Peyer's patch (tissue), 4 donors: Measurements from ENCODE around the gene FCGR2B. TPM values are rescaled to one million over a fixed set of nuclear protein-coding genes. Genes with fewer than 3 reads are reported as not detected.

ENCODE experiments used
- DNase-seq, 3 donors: peaks; one replicate each; pipeline ENCODE4 v3.0.0-alpha.2; 2017 to 2019
- H3K27ac ChIP-seq, 4 donors: fragments of 200-600 bp; sonication (generic); one replicate each; pipeline ENCODE4 v1.5.1; 2016 to 2019
- H3K27me3 ChIP-seq, 2 donors: fragments of 200-600 bp; sonication (generic); one replicate each; pipeline ENCODE4 v1.5.1; 2019
- H3K36me3 ChIP-seq, 3 donors: fragments of 200-600 bp; sonication (generic); one replicate each; pipeline ENCODE4 v1.5.1; 2016 to 2019
- H3K4me1 ChIP-seq, 4 donors: fragments of 200-600 bp; sonication (generic); one replicate each; pipeline ENCODE4 v1.5.1; 2016 to 2019
- H3K4me3 ChIP-seq, 4 donors: fragments of 200-600 bp; sonication (generic); 1 replicate in 3 of 4; 2 replicates in 1 of 4; pipeline ENCODE4 v1.5.1; 2016 to 2019; ENCODE audit warnings: mild to moderate bottlenecking in 1 of 4
- H3K9me3 ChIP-seq, 4 donors: fragments of 200-600 bp; sonication (generic); one replicate each; pipeline ENCODE4 v1.5.1; 2016 to 2019; ENCODE audit warnings: mild to moderate bottlenecking in 1 of 4
- POLR2A ChIP-seq, 2 donors: fragments of 450-650 bp; IDR thresholded peaks; one replicate each; pipeline ENCODE4 v1.5.1; 2017; ENCODE audit warnings: antibody characterized with exemption in 2 of 2, mild to moderate bottlenecking in 2 of 2, moderate library complexity in 2 of 2
- total RNA-seq, 4 donors: library from RNA; depleted of rRNA; stranded (reverse); fragments of >200 nt; gene quantifications; one replicate each; pipeline ENCODE4 v1.1.0, GENCODE V29; 2016
- TF ChIP-seq, protein P1 (sequence below), 6 experiments: fragments of 450-650 bp in 4 of 6; fragments of 200-600 bp in 2 of 6; sonication (generic) in 1 of 6; IDR thresholded peaks; one replicate each; pipeline ENCODE4 v1.5.1; 2017 to 2019; ENCODE audit warnings: antibody characterized with exemption in 6 of 6, mild to moderate bottlenecking in 3 of 6, moderate library complexity in 1 of 6

Gene FCGR2B
- total RNA-seq, 4 donors from 2014 or later = 0.95 to 50.3 (median 10.8) TPM

DNA sequence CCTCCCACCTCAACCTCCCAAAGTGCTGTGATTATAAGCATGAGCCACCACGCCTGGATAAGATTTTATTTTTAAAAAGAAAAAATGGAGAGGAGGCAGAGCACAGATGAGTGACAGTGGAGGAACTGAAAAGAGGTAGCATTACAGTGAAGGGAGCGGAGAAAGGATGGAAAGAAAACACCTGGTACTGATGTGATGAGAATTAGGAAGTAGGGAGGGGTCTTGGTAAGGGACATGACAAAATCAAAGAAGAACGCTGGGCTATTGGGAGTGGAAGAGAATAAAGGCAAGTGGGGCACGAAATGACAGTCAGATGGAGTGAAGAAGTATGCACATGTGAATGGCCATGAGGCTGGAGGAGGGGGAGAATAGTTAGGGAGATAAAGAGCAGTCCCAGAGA, 46.4 kb downstream of the FCGR2B start:
- no peaks in the 10 kb centered on the region for H3K36me3 ChIP-seq
- H3K27ac ChIP-seq = peak overlapping the region in 1 of 4 donors; percentile 69
- no peaks in the 10 kb centered on the region for H3K27me3 ChIP-seq
- no peak for TF ChIP-seq POLR2A (IDR thresholded peaks at IDR 0.05)
- TF ChIP-seq, protein P1, sequence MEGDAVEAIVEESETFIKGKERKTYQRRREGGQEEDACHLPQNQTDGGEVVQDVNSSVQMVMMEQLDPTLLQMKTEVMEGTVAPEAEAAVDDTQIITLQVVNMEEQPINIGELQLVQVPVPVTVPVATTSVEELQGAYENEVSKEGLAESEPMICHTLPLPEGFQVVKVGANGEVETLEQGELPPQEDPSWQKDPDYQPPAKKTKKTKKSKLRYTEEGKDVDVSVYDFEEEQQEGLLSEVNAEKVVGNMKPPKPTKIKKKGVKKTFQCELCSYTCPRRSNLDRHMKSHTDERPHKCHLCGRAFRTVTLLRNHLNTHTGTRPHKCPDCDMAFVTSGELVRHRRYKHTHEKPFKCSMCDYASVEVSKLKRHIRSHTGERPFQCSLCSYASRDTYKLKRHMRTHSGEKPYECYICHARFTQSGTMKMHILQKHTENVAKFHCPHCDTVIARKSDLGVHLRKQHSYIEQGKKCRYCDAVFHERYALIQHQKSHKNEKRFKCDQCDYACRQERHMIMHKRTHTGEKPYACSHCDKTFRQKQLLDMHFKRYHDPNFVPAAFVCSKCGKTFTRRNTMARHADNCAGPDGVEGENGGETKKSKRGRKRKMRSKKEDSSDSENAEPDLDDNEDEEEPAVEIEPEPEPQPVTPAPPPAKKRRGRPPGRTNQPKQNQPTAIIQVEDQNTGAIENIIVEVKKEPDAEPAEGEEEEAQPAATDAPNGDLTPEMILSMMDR (IDR thresholded peaks at IDR 0.05) = no peak
- no peak for DNase-seq
- H3K4me3 ChIP-seq = peak overlapping the region in 1 of 4 donors; percentile 0
- H3K4me1 ChIP-seq = no peaks in the 10 kb centered on the region
- no peaks in the 10 kb centered on the region for H3K9me3 ChIP-seq

DNA sequence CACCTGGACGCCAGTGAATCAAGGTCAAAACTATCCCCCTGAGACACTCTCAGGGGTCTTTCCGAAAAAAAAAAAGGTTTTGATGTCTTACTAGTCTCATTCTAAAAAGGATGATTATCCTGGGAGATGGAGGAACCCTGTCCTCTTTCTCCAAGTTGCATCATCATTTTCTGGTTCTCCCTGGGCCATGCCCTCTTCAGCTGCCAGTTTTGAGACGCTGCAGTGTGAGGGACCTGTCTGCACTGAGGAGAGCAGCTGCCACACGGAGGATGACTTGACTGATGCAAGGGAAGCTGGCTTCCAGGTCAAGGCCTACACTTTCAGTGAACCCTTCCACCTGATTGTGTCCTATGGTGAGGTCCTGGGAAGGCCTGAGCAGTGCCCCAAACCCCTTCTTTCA, 47.6 kb downstream of the FCGR2B start:
- TF ChIP-seq, protein P1 (IDR thresholded peaks at IDR 0.05) = no peak
- TF ChIP-seq POLR2A (IDR thresholded peaks at IDR 0.05) = no peak

DNA sequence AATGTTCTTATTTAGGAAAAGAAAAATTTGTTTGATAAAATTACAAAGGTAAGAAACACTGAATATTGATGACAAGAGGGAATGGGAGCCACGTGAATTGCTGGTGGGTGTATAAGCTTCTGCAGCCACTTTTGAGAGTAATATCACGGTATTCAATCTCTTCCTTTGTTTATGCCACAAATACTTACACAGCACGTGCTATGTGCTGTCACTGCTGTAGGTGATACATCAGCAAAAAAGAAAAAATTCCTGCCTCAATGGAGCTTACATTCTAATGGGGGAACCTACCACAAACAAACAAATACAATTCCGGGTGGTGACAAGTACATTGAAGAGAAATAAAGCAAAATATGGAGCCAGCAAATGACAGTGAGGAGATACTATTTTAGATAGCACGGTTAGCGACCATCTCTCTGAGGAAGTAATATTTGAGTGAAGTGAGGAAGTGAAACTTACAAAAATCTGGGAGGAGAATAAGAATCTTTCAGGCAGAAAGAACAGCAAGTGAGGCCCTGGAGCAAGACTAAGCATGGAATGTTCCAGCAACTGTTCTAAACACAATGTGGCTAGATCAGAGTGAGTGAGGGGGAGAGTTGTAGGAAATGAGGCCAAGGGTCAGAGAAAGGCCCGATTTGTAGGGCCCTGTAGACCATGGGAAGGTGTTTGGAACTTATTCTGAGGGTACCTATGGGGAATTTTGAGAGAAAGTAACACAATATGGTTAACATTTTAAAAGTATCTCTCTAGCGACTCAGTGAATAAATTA, 55.8 kb downstream of the FCGR2B start:
- Histone ChIP-seq H3K4me1 (peaks cover 0 to 3% (median 0%) of the 10 kb centered on the region in 4 donors), H3K27ac (peak overlapping the region in 1 of 4 donors; percentile 66), H3K36me3 (no peaks in the 10 kb centered on the region), H3K4me3 (no peak overlapping the region), H3K9me3 (no peaks in the 10 kb centered on the region), H3K27me3 (no peaks in the 10 kb centered on the region)
- TF ChIP-seq, protein P1 (IDR thresholded peaks at IDR 0.05) = no peak
- no peak for TF ChIP-seq POLR2A (IDR thresholded peaks at IDR 0.05)
- DNase-seq = no peak

More for the DNA sequence above, 47.6 kb downstream of the FCGR2B start:
- H3K27ac ChIP-seq = no peak overlapping the region
- no peaks in the 10 kb centered on the region for H3K4me1 ChIP-seq
- H3K4me3 ChIP-seq = no peak overlapping the region
- H3K36me3 ChIP-seq = no peaks in the 10 kb centered on the region
- H3K9me3 ChIP-seq = no peaks in the 10 kb centered on the region
- DNase-seq = no peak
- H3K27me3 ChIP-seq = no peaks in the 10 kb centered on the region

DNA sequence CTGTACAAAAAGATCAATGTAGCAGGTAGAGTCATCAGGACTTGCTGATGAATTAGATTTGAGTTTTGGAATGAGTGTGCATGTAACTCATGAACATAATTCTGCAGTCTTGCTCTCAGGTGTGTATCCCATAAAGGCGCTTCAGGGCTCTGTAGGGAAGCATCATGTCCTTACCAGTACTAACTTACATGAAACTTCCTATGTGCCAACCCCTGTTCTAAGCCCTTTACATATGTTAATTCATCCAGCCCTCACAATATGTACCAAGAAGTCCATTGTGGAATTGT, 56.3 kb downstream of the FCGR2B start:
- no peak for DNase-seq
- Histone ChIP-seq H3K9me3 (no peaks in the 10 kb centered on the region), H3K27me3 (no peaks in the 10 kb centered on the region), H3K27ac (peak overlapping the region in 1 of 4 donors; percentile 66), H3K4me1 (peaks cover 0 to 3% (median 0%) of the 10 kb centered on the region in 4 donors), H3K36me3 (no peaks in the 10 kb centered on the region), H3K4me3 (no peak overlapping the region)
- TF ChIP-seq POLR2A (IDR thresholded peaks at IDR 0.05) = no peak
- TF ChIP-seq, protein P1 (IDR thresholded peaks at IDR 0.05) = no peak

DNA sequence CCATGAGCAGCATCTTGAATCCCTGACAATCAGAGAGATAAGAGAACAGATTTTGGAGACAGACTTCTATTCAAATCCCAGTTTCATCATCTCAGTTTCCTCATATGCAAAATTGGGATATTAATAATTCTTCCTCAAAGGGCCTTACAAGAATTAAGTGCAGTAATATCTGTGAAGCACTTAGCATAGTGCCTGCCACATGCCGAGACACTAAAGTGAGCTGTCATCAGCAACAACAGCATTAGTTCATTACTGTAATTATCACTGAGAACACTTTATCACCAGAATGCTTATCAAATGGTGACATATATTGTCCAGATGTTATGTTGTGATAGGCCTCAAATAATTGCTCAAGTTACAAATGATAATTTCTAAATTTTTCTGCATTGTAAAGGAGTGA, 57.5 kb downstream of the FCGR2B start:
- no peak for DNase-seq
- H3K36me3 ChIP-seq = no peaks in the 10 kb centered on the region
- no peaks in the 10 kb centered on the region for H3K9me3 ChIP-seq
- H3K27ac ChIP-seq = no peak overlapping the region
- H3K4me3 ChIP-seq = no peak overlapping the region
- TF ChIP-seq, protein P1 (IDR thresholded peaks at IDR 0.05) = no peak
- TF ChIP-seq POLR2A (IDR thresholded peaks at IDR 0.05) = no peak
- no peaks in the 10 kb centered on the region for H3K27me3 ChIP-seq
- peaks cover 0 to 3% (median 3%) of the 10 kb centered on the region in 4 donors for H3K4me1 ChIP-seq
